ENCODE data around the gene SRRM1.

Gene SRRM1

DNA sequence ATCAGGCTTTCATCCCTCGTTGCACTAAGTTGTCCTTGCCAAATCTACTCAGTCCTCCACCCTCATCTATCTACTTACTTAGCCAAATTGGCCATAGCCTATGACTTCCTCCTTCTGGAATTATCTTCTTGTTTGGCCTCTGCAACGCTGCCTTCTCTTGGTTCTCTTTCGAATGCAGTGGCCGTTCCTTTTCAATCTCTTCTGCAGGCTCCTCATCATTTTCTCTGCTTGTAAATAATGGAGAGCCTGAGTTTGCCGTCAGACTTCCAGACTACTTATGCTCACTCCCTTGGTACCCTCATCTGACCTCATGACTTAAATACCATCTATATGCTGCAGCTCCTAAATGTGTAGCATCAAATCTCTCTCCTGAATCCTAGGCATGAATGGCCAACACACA lies 22.4 kb upstream of the SRRM1 start:
- H3K27ac ChIP-seq, result no peak overlapping the region
- H3K4me3 ChIP-seq (ENCODE audit: low read depth in 1 of 2, low read length in 1 of 2), result no peak overlapping the region
- TF ChIP-seq, protein P1, sequence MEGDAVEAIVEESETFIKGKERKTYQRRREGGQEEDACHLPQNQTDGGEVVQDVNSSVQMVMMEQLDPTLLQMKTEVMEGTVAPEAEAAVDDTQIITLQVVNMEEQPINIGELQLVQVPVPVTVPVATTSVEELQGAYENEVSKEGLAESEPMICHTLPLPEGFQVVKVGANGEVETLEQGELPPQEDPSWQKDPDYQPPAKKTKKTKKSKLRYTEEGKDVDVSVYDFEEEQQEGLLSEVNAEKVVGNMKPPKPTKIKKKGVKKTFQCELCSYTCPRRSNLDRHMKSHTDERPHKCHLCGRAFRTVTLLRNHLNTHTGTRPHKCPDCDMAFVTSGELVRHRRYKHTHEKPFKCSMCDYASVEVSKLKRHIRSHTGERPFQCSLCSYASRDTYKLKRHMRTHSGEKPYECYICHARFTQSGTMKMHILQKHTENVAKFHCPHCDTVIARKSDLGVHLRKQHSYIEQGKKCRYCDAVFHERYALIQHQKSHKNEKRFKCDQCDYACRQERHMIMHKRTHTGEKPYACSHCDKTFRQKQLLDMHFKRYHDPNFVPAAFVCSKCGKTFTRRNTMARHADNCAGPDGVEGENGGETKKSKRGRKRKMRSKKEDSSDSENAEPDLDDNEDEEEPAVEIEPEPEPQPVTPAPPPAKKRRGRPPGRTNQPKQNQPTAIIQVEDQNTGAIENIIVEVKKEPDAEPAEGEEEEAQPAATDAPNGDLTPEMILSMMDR (IDR thresholded peaks at IDR 0.05), result no peak
- H3K36me3 ChIP-seq, result no peaks in the 10 kb centered on the region
- H3K4me1 ChIP-seq (ENCODE audit: control insufficient read depth in 1 of 2, insufficient read depth in 1 of 2, low read depth in 1 of 2, low read length in 1 of 2), result no peaks in the 10 kb centered on the region
- peaks cover 26% of the 10 kb centered on the region for H3K27me3 ChIP-seq
- no peaks in the 10 kb centered on the region for H3K9me3 ChIP-seq

DNA sequence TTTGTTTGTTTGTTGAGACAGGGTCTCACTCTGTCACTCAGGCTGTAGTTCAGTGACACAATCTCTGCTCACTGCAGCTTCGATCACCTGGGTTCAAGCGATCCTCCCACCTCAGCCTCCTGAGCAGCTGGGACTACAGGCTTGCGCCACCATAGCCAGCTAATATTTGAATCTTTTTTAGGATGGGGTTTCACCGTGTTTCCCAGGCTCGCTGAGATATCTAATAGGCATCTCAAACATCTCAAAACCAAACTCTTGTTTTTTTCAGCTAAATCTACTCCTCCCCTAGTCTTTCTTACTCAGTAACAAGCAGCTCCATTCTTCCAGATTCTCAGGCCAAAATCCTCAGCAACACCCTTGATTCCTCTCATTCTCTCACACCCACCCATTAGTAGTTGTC lies 22.0 kb upstream of the SRRM1 start:
- Histone ChIP-seq H3K27me3 (peaks cover 22% of the 10 kb centered on the region), H3K27ac (no peak overlapping the region), H3K36me3 (no peaks in the 10 kb centered on the region), H3K9me3 (no peaks in the 10 kb centered on the region), H3K4me3 (ENCODE audit: low read depth in 1 of 2, low read length in 1 of 2) (no peak overlapping the region), H3K4me1 (ENCODE audit: control insufficient read depth in 1 of 2, insufficient read depth in 1 of 2, low read depth in 1 of 2, low read length in 1 of 2) (no peaks in the 10 kb centered on the region)
- TF ChIP-seq, protein P1 (IDR thresholded peaks at IDR 0.05), result no peak

DNA sequence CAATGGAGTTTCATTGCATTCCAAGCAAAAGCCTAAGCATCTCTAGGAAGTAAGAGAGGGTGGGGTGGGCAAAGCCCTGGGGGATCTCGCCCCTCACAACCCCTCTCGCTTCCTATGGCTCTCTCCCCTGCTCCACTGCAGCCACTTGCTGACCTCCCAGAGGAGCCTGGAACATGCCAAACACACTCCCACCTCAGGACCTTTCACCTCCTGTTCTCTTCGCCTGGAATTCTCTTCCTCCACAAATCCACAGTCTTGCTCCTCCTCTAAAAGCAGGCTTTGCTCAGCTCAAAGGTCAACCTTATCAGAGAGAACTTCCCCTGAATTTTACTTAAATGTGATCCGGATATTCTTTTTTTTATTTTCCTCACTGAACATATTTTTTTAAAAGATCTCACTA lies 20.9 kb upstream of the SRRM1 start:
- Histone ChIP-seq H3K4me1 (ENCODE audit: control insufficient read depth in 1 of 2, insufficient read depth in 1 of 2, low read depth in 1 of 2, low read length in 1 of 2) (no peaks in the 10 kb centered on the region), H3K27me3 (peaks cover 15% of the 10 kb centered on the region), H3K27ac (no peak overlapping the region), H3K4me3 (ENCODE audit: low read depth in 1 of 2, low read length in 1 of 2) (no peak overlapping the region), H3K36me3 (no peaks in the 10 kb centered on the region), H3K9me3 (no peaks in the 10 kb centered on the region)
- TF ChIP-seq, protein P1 (IDR thresholded peaks at IDR 0.05), result no peak

DNA sequence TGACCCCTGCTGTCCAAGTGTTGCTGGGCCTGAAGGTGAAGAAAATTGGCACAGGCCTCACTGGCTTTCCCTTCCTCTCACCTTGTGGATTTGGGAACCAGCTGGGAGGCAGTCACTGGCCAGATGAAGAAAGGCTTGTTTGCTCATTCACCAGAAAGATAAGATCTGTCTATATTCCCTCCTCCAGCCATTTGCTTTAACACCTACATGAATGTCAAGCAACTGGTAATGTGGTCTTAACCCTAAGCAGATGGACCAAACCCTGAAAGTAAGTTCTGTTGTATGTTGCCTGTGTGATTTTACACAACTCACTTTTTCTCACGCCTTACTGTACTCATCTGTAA lies 10.3 kb upstream of the SRRM1 start:
- no peak overlapping the region for H3K4me3 ChIP-seq (ENCODE audit: low read depth in 1 of 2, low read length in 1 of 2)
- no peaks in the 10 kb centered on the region for H3K27me3 ChIP-seq
- no peaks in the 10 kb centered on the region for H3K9me3 ChIP-seq
- TF ChIP-seq, protein P1 (IDR thresholded peaks at IDR 0.05), result no peak
- no peaks in the 10 kb centered on the region for H3K4me1 ChIP-seq (ENCODE audit: control insufficient read depth in 1 of 2, insufficient read depth in 1 of 2, low read depth in 1 of 2, low read length in 1 of 2)
- no peaks in the 10 kb centered on the region for H3K36me3 ChIP-seq
- no peak overlapping the region for H3K27ac ChIP-seq

DNA sequence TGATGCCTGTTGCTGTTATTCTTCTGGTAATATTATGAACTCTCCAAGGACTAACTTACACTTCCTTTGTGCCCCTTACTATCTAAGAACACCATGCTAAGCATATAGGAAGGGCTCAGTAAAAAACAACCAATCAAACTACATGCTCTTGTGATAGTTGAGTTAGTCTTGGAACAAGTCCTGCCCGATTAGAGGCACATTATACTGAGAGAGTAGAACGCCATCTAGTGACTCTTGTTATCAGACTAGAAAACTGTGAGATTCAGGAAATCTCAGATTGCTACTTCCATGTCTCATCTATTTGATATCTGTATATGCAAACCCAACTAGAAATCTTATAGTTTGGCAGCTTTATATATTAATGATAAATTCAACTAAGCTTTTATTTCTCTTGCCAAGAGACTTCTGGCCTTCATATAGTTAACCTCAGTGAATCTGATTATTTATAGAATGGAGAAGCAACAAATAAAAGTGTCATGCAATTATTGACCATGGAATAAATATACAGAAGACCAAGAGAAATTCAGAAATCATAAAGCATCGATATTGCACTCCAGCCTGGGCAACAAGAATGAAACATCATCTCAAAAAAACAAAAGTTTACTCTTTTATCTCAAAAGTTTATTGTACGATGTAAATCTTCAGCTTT lies 7.8 kb upstream of the SRRM1 start:
- no peaks in the 10 kb centered on the region for H3K36me3 ChIP-seq
- no peaks in the 10 kb centered on the region for H3K27me3 ChIP-seq
- TF ChIP-seq, protein P1 (IDR thresholded peaks at IDR 0.05), result no peak
- no peaks in the 10 kb centered on the region for H3K9me3 ChIP-seq
- H3K4me3 ChIP-seq (ENCODE audit: low read depth in 1 of 2, low read length in 1 of 2), result no peak overlapping the region
- no peak overlapping the region for H3K27ac ChIP-seq
- H3K4me1 ChIP-seq (ENCODE audit: control insufficient read depth in 1 of 2, insufficient read depth in 1 of 2, low read depth in 1 of 2, low read length in 1 of 2), result no peaks in the 10 kb centered on the region

Measured in neutrophil (primary cell).